ENCODE results near the gene PPP2R3C.

The PPP2R3C gene

DNA sequence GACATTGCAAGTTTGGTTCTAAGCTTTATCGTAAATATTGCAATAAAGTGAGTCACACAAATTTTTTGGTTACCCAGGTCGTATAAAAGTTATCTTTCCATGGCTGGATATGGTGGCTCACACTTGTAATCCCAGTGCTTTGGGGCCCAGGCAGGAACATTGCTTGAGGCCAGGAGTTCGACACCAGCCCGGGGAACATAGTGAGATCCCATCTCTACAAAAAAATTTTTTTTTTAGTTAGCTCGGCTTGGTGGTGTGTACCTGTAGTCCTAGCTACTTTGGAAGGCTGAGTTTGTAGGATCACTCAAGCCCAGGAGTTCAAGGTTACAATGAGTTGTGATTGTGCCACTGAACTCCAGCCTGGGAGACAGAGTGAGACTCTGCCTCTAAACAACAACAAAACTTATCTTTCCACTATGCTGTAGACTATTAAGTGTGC is 24.9 kb upstream of the PPP2R3C start:
- DNase-seq (ENCODE audit: low spot score) = no peak
- no peak overlapping the region for H3K27ac Mint-ChIP-seq
- H3K27me3 Mint-ChIP-seq (ENCODE audit: low read depth) = no peaks in the 10 kb centered on the region
- peaks cover 15% of the 10 kb centered on the region for H3K36me3 Mint-ChIP-seq (ENCODE audit: low read depth)
- peaks cover 8% of the 10 kb centered on the region for H3K4me1 Mint-ChIP-seq (ENCODE audit: low read depth)
- no peak overlapping the region for H3K4me3 Mint-ChIP-seq
- H3K9me3 Mint-ChIP-seq = no peaks in the 10 kb centered on the region

DNA sequence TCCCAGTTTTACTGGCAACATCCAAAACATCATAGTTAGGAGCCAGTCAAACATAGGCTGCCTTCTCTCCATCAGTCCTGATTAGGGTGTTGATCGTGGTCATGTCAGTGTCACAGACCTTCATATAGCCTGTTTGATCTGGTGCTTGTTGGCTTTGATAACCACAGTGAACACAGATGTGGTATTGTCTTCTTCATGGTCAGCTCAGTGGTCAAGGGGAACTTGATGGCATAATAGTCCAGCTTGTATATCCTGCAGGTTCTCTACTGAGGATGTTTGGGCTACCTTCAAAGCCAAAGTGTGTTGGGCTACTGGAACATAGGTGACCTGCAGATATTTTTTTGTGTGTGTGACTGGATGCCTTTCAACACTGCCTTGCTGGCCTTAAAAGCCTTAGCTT is 22.2 kb upstream of the PPP2R3C start:
- peaks cover 7% of the 10 kb centered on the region for H3K4me1 Mint-ChIP-seq (ENCODE audit: low read depth)
- peaks cover 17% of the 10 kb centered on the region for H3K36me3 Mint-ChIP-seq (ENCODE audit: low read depth)
- H3K9me3 Mint-ChIP-seq = no peaks in the 10 kb centered on the region
- H3K27ac Mint-ChIP-seq = no peak overlapping the region
- no peak overlapping the region for H3K4me3 Mint-ChIP-seq
- DNase-seq (ENCODE audit: low spot score) = no peak
- no peaks in the 10 kb centered on the region for H3K27me3 Mint-ChIP-seq (ENCODE audit: low read depth)

DNA sequence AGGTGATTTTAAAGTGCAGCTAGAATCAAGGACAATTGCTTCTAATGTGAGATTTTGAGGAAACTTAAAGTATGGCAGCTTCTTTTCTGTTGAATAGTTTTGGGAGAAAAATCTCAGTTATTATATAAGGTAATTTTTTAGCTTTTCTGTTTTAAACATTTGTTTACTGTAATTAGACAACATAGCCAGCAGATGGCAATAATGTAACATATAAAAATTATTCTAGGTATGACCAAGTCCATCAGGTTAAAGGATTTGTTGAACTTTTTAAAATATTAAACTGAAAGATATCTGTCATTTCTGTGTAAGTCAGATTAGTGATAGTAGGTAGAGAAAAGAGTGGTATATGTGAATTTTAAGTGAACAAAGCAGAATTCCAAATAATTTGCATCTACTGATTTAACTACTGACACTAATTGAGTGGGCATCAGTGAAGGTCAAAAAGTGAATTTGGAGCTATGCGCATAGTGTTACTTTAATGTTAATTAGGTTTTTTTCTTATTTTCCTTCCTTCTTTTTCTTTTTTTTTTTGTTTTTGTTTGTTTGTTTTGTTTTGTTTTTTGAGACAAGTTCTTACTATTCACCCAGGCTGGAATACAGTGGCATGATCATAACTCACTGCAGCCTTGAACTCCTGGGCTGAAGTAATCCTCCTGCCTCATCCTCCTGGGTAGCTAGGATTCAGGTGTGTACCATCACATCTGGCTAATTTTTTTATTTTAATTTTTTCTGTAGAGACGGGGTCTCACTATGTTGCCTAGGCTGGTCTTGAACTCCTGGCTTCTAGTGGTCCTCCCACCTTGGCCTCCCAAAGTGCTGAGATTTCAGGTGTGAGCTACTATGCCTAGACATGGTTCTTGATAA is 19.2 kb upstream of the PPP2R3C start:
- Mint-ChIP-seq H3K4me3 (no peak overlapping the region), H3K36me3 (ENCODE audit: low read depth) (peaks cover 20% of the 10 kb centered on the region), H3K9me3 (no peaks in the 10 kb centered on the region), H3K27me3 (ENCODE audit: low read depth) (no peaks in the 10 kb centered on the region), H3K4me1 (ENCODE audit: low read depth) (peaks cover 16% of the 10 kb centered on the region), H3K27ac (no peak overlapping the region)
- no peak for DNase-seq (ENCODE audit: low spot score)

DNA sequence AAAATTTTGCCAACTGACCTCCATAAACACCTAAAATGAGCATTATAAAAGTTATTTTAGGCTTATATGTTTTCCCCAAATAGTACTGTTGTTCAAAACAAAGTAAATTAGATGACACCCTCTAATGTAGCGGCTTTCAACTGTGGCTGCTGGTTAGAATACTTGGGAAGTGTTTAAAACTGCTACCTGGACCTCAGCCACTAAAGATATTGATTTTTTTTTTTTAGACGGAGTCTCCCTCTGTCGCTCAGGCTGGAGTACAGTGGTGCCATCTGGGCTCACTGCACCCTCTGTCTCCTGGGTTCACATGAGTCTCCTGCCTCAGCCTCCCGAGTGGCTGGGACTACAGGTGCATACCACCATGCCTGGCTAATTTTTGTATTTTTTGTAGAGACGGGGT is 16.8 kb upstream of the PPP2R3C start:
- DNase-seq (ENCODE audit: low spot score) = no peak
- peaks cover 28% of the 10 kb centered on the region for H3K36me3 Mint-ChIP-seq (ENCODE audit: low read depth)
- H3K9me3 Mint-ChIP-seq = peaks cover 2% of the 10 kb centered on the region
- no peak overlapping the region for H3K27ac Mint-ChIP-seq
- peaks cover 11% of the 10 kb centered on the region for H3K4me1 Mint-ChIP-seq (ENCODE audit: low read depth)
- no peak overlapping the region for H3K4me3 Mint-ChIP-seq
- H3K27me3 Mint-ChIP-seq (ENCODE audit: low read depth) = no peaks in the 10 kb centered on the region

DNA sequence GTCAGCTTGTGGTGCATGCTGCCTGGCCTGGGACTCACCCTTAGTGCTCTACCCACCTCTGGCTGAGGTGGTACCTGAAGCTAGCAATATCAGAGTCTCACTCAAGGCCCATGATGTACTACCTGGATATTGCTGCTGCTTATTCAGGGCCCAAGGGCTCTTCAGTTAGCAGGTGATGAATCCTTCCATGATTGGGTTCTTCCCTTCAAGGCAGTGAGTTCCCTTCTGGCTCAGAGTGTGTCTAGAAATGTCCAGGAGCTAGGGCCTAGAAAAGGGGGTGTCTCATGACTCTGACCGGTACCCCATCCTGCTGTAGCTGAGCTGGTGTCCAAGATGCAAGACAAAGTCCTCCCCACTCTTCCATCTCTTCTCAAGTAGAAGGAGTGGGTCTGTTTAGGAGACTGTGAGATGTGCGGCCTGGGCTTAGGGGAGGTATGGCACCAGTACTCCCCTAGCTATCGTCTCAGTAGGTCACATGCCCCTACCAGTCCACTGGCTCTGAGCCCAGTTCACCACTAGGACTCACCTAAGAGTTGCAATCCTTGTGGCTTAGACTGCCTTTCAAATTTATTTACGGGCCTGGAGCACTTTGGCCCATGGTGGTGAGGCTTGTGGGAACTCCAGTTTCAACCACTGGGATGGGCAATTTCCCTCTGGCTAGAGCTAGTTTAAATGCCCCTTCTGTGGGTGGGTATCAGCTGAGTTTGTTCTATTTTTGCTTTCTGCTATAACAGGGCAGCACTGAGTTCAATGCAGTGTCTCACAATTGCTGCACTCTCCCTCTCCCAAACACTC is 12.7 kb upstream of the PPP2R3C start:
- Mint-ChIP-seq H3K36me3 (ENCODE audit: low read depth) (peaks cover 47% of the 10 kb centered on the region), H3K27ac (no peak overlapping the region), H3K27me3 (ENCODE audit: low read depth) (no peaks in the 10 kb centered on the region), H3K4me3 (no peak overlapping the region), H3K9me3 (peaks cover 8% of the 10 kb centered on the region), H3K4me1 (ENCODE audit: low read depth) (peaks cover 9% of the 10 kb centered on the region)
- no peak for DNase-seq (ENCODE audit: low spot score)

DNA sequence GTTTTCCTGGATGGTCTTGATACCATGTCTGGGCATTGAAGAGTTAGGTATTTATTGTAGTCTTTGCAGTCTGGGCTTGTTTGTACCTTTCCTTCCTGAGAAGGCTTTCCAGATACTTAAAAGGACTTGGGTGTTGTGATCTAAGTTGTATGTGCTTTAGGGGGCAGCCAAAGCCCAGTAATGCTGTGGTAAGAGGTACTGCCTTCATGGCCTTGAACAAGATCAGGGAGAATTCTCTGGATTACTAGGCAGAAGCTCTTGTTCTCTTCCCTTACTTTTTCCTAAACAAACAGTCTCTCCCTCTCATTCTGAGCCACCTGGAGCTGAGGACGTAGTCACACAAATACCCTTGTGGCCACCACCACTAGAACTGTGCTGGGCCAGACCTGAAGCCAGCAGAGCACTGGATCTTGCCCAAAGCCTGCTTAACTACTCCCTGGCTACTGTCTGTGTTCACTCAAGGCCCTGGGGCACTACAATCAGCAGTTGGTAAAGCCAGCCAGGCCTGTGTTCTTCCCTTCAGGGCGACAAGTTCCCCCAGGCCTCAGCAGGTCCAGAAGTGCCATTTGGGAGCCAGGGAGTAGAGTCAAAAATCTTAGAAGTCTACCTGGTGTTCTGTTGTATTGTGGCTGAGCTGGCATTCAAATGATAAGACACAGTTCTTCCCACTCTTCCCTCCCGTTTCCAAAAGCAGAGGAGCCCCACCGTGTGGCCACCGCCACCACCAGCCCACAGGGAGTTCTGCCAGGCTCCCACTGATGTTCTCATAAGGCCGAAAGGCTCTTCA is 11.9 kb upstream of the PPP2R3C start:
- Mint-ChIP-seq H3K4me3 (no peak overlapping the region), H3K27me3 (ENCODE audit: low read depth) (no peaks in the 10 kb centered on the region), H3K9me3 (peaks cover 8% of the 10 kb centered on the region), H3K27ac (peak overlapping the region; percentile 6), H3K36me3 (ENCODE audit: low read depth) (peaks cover 51% of the 10 kb centered on the region), H3K4me1 (ENCODE audit: low read depth) (peaks cover 9% of the 10 kb centered on the region)
- no peak for DNase-seq (ENCODE audit: low spot score)

DNA sequence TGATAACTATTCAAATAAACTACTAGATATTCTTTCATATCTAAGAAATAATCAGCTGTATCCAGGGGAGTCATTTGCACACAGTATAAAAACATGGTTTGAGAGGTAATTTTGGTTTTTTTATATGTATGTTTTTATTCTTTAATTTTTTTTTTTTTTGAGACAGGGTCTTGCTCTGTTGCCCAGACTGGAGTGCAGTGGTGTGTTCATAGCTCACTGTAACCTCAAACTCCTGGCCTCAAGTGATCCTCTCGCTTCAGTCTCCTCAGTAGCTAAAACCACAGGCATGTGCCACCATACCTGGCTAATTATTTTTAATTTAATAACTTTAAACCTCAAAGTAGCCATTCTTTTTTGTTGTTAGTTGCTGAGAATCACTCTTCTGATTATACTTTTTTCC is 2.3 kb upstream of the PPP2R3C start:
- Mint-ChIP-seq H3K4me3 (peak overlapping the region; percentile 91), H3K27me3 (ENCODE audit: low read depth) (no peaks in the 10 kb centered on the region), H3K27ac (no peak overlapping the region), H3K4me1 (ENCODE audit: low read depth) (peaks cover 44% of the 10 kb centered on the region), H3K36me3 (ENCODE audit: low read depth) (peaks cover 40% of the 10 kb centered on the region), H3K9me3 (no peaks in the 10 kb centered on the region)
- no peak for DNase-seq (ENCODE audit: low spot score)

DNA sequence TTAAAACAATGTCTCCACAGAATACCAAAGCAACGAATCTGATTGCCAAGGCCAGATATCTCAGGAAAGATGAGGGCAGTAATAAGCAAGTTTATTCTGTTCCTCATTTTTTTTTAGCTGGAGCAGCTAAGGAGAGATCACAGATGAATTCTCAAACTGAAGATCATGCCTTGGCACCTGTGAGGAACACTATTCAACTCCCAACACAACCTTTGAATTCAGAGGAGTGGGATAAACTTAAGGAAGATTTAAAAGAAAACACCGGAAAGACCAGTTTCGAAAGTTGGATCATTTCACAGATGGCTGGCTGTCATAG is 1.6 kb upstream of the PPP2R3C start:
- DNase-seq (ENCODE audit: low spot score) = no peak
- no peaks in the 10 kb centered on the region for H3K27me3 Mint-ChIP-seq (ENCODE audit: low read depth)
- H3K4me1 Mint-ChIP-seq (ENCODE audit: low read depth) = peaks cover 42% of the 10 kb centered on the region
- peaks cover 36% of the 10 kb centered on the region for H3K36me3 Mint-ChIP-seq (ENCODE audit: low read depth)
- H3K4me3 Mint-ChIP-seq = peak overlapping the region; percentile 91
- peak overlapping the region; percentile 100 for H3K27ac Mint-ChIP-seq
- H3K9me3 Mint-ChIP-seq = no peaks in the 10 kb centered on the region

DNA sequence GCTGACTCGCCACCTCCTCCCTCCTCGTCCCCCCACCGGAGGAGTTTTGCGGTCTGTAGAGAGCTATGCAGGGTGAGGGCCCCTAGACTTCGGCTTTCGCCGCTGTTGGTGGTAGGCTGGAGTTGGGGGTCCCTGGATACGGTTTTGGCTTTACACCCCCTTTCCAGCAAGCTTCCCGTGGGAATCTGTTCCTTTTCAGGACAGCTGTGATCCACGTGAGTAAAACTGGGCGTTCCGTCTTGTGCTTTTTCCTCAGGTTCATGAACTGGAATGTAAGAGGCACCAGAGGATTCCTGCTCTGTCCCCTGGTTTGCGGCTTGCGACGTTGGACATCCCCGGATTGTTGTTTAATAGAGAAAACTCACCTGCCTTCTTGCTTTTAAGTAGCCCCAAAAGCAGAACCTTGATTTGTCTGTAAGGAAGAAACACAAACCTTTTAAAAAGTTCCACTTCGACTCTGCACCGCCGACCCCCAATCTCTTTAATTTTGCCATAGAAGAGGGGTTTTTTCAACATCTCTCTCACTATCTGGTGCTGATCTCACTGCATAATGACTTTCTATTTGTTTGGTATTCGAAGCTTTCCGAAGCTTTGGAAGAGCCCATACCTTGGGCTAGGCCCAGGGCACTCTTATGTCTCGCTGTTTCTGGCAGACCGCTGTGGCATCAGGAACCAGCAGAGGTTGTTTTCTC is 1.1 kb upstream of the PPP2R3C start:
- no peaks in the 10 kb centered on the region for H3K9me3 Mint-ChIP-seq
- H3K27me3 Mint-ChIP-seq (ENCODE audit: low read depth) = no peaks in the 10 kb centered on the region
- peak overlapping the region; percentile 91 for H3K4me3 Mint-ChIP-seq
- H3K4me1 Mint-ChIP-seq (ENCODE audit: low read depth) = peaks cover 40% of the 10 kb centered on the region
- no peak for DNase-seq (ENCODE audit: low spot score)
- peaks cover 33% of the 10 kb centered on the region for H3K36me3 Mint-ChIP-seq (ENCODE audit: low read depth)
- peak overlapping the region; percentile 100 for H3K27ac Mint-ChIP-seq

DNA sequence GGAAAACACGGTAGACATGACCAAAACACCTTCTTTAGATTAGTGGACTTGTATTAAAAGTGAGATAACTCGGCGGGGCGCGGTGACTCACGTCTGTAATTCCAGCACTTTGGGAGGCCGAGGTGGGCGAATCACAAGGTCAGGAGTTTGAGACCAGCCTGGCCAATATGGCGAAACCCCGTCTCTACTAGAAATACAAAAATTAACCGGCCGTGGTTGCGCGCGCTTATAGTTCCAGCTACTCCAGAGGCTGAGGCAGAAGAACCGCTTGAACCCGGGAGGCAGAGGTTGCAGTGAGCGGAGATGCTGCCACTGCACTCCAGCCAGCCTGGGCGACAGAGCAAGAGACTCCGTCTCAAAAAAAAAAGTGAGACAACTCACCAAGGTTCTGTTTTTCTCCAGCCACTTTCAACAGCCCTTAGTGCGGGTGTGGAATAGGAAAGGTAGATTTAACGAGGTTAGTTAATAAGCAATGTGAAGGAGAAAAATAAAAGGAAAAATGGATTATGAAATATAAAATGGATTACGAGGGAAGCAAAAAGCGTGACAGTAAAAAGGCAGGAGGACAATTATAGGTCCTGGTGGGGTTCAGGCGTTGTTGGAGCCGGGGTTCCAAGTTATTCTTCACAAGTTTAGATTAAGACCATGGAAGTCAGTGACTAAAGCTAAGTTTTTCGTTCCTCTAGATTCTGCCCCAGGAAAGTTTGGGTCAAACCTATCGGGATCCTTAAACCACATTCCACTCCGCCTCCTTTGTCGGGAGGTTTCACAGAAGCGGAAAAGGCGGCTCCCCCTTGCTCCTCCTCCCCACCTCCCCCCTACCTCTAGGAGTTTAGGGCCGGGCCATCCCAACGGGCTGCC is 534 bp downstream of the PPP2R3C start:
- Mint-ChIP-seq H3K9me3 (no peaks in the 10 kb centered on the region), H3K4me1 (ENCODE audit: low read depth) (peaks cover 37% of the 10 kb centered on the region), H3K27me3 (ENCODE audit: low read depth) (no peaks in the 10 kb centered on the region), H3K36me3 (ENCODE audit: low read depth) (peaks cover 38% of the 10 kb centered on the region), H3K4me3 (peak overlapping the region; percentile 91), H3K27ac (peak overlapping the region; percentile 100)
- DNase-seq (ENCODE audit: low spot score) = no peak

DNA sequence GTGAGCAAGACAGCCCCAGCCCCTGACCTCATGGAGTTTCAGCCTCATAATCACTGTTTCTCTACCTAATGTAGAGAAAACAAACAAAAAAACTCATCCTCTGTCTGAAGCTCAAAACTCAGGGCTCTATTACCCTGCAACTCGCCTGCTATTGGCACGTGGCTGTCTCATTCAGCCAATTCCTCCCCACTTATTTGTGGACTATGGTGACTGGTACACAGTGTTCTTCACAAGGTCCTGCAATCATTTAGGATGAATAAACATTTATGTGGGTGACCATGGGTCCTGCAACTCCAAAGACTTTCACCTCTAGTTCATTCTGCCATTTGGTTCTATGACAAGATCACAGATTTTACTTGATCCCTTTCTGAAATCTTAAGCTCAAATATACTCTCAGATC is 4.7 kb downstream of the PPP2R3C start:
- H3K9me3 Mint-ChIP-seq = no peaks in the 10 kb centered on the region
- H3K4me1 Mint-ChIP-seq (ENCODE audit: low read depth) = peaks cover 18% of the 10 kb centered on the region
- no peak overlapping the region for H3K27ac Mint-ChIP-seq
- DNase-seq (ENCODE audit: low spot score) = no peak
- H3K36me3 Mint-ChIP-seq (ENCODE audit: low read depth) = peaks cover 50% of the 10 kb centered on the region
- no peaks in the 10 kb centered on the region for H3K27me3 Mint-ChIP-seq (ENCODE audit: low read depth)
- no peak overlapping the region for H3K4me3 Mint-ChIP-seq

DNA sequence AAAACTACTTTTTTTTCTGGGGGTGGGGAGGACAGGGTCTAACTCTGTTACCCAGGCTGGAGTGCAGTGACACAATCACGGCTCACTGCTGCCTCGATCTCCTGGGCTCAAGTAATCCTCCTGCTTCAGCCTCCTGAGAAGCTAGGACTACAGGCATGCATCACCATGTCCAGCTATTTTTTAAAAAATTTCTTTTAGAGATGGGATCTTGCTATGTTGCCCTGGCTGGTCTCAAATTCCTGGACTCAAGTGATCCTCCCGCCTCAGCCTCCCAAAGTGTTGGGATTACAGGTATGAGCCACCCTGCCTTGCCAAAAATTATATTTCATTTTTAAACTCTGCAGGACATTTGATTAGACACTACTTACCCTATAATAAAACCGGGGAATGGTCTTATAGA is 5.5 kb downstream of the PPP2R3C start:
- Mint-ChIP-seq H3K4me1 (ENCODE audit: low read depth) (peaks cover 18% of the 10 kb centered on the region), H3K36me3 (ENCODE audit: low read depth) (peaks cover 56% of the 10 kb centered on the region), H3K27me3 (ENCODE audit: low read depth) (no peaks in the 10 kb centered on the region), H3K27ac (no peak overlapping the region), H3K9me3 (no peaks in the 10 kb centered on the region), H3K4me3 (no peak overlapping the region)
- no peak for DNase-seq (ENCODE audit: low spot score)

DNA sequence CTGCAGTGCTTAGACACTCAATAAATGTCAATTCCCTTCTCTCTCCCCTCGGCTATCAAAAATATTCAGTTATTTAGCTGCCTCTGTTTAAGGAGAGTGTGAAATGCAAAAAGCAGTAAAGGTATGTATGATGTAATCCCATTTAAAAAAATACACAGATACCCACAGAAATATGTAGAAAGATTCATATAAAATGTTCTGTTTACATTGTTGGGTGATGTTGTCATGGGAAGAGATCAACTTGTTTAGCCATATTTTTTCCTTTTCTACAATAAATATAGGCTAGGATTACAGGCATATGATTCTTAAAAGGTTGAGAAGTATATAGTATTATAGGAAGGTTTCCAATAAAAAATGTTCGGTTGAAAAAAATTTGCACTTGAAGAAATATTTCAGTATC is 7.8 kb downstream of the PPP2R3C start:
- Mint-ChIP-seq H3K36me3 (ENCODE audit: low read depth) (peaks cover 62% of the 10 kb centered on the region), H3K27me3 (ENCODE audit: low read depth) (no peaks in the 10 kb centered on the region), H3K4me1 (ENCODE audit: low read depth) (peaks cover 10% of the 10 kb centered on the region), H3K4me3 (no peak overlapping the region), H3K9me3 (no peaks in the 10 kb centered on the region), H3K27ac (no peak overlapping the region)
- DNase-seq (ENCODE audit: low spot score) = no peak

All from T-helper 2 cell treated with Interferon-gamma antibody and Interleukin-4, amounts not matched to agents 5 μg/mL and 100 μg/mL, for 36 hours (primary cell).